Measurements from ENCODE around the gene R3HDM4.
"Not testable (repeated sequence)": the region's sequence is repeated elsewhere in the genome, so short reads cannot be mapped to it uniquely, and the experiment has no call there.

R3HDM4 gene

DNA sequence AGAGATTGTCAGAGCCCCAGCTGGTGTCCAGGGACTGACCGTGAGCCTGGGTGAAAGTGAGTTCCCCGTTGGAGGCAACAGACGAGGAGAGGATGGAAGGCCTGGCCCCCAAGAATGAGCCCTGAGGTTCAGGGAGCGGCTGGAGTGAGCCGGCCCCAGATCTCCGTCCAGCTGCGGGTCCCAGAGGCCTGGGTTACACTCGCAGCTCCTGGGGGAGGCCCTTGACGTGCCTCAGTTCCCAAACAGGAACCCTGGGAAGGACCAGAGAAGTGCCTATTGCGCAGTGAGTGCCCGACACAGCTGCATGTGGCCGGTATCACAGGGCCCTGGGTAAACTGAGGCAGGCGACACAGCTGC lies 62.1 kb downstream of the R3HDM4 start:
- no peak overlapping the region for H3K4me3 Mint-ChIP-seq
- peaks cover 18% of the 10 kb centered on the region for H3K4me1 Mint-ChIP-seq
- TF ChIP-seq CTCF (IDR thresholded peaks at IDR 0.05), result no peak
- no peaks in the 10 kb centered on the region for H3K36me3 Mint-ChIP-seq (ENCODE audit: low read depth)
- no peaks in the 10 kb centered on the region for H3K9me3 Mint-ChIP-seq
- no peak for DNase-seq
- H3K27me3 Mint-ChIP-seq (ENCODE audit: low read depth, poor library complexity), result peaks cover 20% of the 10 kb centered on the region
- no peak overlapping the region for H3K27ac Mint-ChIP-seq

- no peak overlapping the region for H3K4me3 Mint-ChIP-seq
- no peaks in the 10 kb centered on the region for H3K9me3 Mint-ChIP-seq
- no peak for TF ChIP-seq CTCF (IDR thresholded peaks at IDR 0.05)
- H3K36me3 Mint-ChIP-seq (ENCODE audit: low read depth), result no peaks in the 10 kb centered on the region
- no peak for DNase-seq
- no peak overlapping the region for H3K27ac Mint-ChIP-seq
- peaks cover 24% of the 10 kb centered on the region for H3K27me3 Mint-ChIP-seq (ENCODE audit: low read depth, poor library complexity)
- H3K4me1 Mint-ChIP-seq, result peaks cover 23% of the 10 kb centered on the region
Measured at GRCh38 chr19:850221-850978, 62.6 kb downstream of the R3HDM4 start.

DNA sequence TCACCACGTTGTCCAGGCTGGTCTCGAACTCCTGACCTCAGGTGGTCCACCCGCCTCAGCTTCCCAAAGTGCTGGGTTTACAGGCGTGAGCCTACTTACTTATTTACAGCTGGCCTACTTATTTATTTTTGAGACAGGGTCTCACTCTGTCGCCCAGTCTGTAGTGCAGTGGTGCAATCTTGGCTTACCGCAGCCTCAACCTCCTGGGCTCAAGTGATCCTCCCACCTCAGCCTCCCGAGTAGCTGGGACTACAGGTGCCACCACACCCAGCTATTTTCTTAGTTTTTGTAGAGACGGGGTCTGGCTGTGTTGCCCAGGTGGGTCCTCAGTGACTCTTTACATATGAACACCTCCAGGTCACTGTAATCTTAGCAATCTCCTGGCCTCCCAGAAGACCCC lies 63.8 kb downstream of the R3HDM4 start:
- not testable (repeated sequence) for H3K4me3 Mint-ChIP-seq; H3K27ac Mint-ChIP-seq; H3K9me3 Mint-ChIP-seq; H3K36me3 Mint-ChIP-seq (ENCODE audit: low read depth); DNase-seq
- Mint-ChIP-seq H3K27me3 (ENCODE audit: low read depth, poor library complexity) (peaks cover 30% of the 10 kb centered on the region), H3K4me1 (peaks cover 27% of the 10 kb centered on the region)

DNA sequence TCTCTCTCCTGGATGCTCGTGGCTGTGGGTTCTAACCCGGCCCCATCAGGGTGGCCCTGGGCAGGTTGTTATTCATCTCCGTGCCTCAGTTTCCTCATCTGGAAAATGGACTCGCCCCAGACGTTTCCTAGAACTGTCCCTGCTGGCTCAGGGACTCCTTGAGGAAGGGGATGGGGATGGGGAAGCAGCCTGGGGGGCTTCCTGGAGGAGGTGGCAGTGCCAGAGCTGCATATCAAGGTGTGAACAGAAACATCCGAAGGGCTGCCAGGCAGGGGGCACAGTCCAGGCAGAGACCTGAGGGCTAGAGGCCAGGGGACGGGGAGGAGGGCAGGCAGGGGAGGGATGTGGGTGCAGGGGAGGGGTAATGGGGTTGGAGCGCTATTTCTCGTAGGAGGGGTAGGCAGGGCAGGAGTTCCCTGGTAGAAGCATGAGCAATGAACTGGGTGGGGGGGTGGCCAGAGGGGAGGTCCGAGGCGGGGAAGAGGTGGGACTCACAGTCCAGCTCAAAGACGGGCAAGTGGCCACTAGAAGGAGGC lies 64.6 kb downstream of the R3HDM4 start:
- no peak for DNase-seq

More for the DNA sequence above, 64.6 kb downstream of the R3HDM4 start:
- no peak for TF ChIP-seq CTCF (IDR thresholded peaks at IDR 0.05)
- Mint-ChIP-seq H3K36me3 (ENCODE audit: low read depth) (no peaks in the 10 kb centered on the region), H3K4me3 (no peak overlapping the region), H3K27ac (no peak overlapping the region), H3K4me1 (peaks cover 27% of the 10 kb centered on the region), H3K9me3 (no peaks in the 10 kb centered on the region), H3K27me3 (ENCODE audit: low read depth, poor library complexity) (peaks cover 32% of the 10 kb centered on the region)

Measured in nephron progenitor cell (in vitro differentiated cells).